ENCODE data around the gene TUB. TPM values are rescaled to one million over a fixed set of nuclear protein-coding genes. Genes with fewer than 3 reads are reported as not detected.
A peak's percentile ranks its signal among the peaks of the same experiment; 100 is the strongest.

TUB gene
- total RNA-seq, 2 donors from 2014 or later, result 9.2 to 14.5 TPM

DNA sequence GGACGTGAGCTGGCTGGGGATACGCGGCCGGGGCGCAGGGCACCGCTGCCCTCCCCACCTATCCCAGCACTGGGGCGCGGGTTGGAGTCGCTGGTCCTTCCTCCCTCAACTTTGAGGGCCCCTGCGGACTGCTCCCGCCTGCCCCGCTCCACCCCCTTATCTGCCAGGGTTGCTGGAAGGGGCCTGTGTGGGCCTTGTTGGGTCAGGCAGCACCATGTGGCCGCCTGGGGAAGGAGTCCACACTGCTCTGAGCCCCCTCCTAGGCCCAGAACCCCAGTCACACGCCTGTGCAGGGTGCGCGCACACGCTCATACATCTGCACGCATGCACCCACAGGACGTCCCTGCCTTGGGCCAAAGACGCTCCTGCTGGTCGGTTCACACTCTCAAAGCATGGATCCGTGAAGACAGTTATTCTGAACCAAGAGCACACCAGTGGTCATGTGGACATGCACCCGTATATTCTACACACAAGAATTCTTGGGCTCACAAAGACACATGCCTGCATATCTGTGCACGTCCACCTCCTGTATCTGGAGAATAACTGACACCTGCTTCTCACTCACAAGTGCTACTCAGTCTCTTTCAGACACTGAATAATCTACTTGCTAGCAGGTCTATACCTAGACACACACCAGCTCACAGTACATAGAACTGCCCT lies 710 bp downstream of the TUB start:
- WGBS, result 18% methylated on average over 12 of the region's 24 CpGs
- intact Hi-C loops (cut with DNase I), result no loop called here
- DNase-seq (ENCODE audit: low spot score), result no peak
- H3K27me3 ChIP-seq (replicated peaks; ENCODE audit: insufficient read depth), result no peaks in the 10 kb centered on the region
- H3K9me3 ChIP-seq, result no peaks in the 10 kb centered on the region
- TF ChIP-seq POLR2A (IDR thresholded peaks at IDR 0.05) (no peak), POLR2AphosphoS5 (IDR thresholded peaks at IDR 0.05) (no peak)
- TF ChIP-seq, protein P1, sequence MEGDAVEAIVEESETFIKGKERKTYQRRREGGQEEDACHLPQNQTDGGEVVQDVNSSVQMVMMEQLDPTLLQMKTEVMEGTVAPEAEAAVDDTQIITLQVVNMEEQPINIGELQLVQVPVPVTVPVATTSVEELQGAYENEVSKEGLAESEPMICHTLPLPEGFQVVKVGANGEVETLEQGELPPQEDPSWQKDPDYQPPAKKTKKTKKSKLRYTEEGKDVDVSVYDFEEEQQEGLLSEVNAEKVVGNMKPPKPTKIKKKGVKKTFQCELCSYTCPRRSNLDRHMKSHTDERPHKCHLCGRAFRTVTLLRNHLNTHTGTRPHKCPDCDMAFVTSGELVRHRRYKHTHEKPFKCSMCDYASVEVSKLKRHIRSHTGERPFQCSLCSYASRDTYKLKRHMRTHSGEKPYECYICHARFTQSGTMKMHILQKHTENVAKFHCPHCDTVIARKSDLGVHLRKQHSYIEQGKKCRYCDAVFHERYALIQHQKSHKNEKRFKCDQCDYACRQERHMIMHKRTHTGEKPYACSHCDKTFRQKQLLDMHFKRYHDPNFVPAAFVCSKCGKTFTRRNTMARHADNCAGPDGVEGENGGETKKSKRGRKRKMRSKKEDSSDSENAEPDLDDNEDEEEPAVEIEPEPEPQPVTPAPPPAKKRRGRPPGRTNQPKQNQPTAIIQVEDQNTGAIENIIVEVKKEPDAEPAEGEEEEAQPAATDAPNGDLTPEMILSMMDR (IDR thresholded peaks at IDR 0.05), result no peak
- peak overlapping the region; percentile 50 to 51 for H3K4me3 ChIP-seq
- no peaks in the 10 kb centered on the region for H3K36me3 ChIP-seq
- no peaks in the 10 kb centered on the region for H3K4me1 ChIP-seq (replicated peaks)
- peak overlapping the region in 1 of 2 donors; percentile 19 for H3K27ac ChIP-seq

DNA sequence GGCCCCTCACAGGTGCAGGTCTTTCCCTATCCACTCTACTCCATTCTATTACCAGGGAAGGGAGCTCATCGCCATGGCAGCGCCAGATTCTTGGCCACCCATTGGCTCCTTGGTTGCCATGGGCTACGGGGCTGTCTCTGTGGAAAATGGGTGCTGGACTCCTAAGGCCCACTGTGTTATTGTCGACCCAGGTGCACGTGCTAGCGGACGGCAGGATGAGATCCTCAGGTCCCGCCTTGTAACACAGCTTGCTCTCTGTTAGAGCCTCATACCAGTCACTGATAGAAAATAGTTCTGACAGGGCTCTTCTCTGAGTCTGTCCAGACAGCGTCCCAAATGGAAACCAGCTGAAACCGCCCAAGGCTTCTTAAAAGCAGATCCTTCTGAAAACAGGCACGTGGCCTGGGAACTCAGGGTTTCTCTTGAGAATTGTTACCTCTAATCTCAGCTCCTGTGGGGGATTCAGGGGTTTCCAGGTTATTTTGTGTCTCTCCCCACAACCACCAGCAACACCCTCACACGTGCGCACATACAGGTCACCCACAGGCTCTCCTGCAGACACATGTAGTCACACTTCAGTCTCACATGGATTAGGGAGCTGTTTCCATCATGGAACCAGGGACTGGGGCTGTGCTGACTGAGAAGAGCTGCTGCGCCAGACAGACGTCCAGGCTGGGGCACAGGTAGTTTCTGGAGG lies 1.5 kb downstream of the TUB start:
- H3K27me3 ChIP-seq (replicated peaks; ENCODE audit: insufficient read depth), result no peaks in the 10 kb centered on the region
- no peak overlapping the region for H3K4me3 ChIP-seq
- DNase-seq (ENCODE audit: low spot score), result no peak
- no peak overlapping the region for H3K27ac ChIP-seq
- no peaks in the 10 kb centered on the region for H3K36me3 ChIP-seq
- no peaks in the 10 kb centered on the region for H3K4me1 ChIP-seq (replicated peaks)
- intact Hi-C loops (cut with DNase I), result no loop called here
- no peak for TF ChIP-seq POLR2AphosphoS5 (IDR thresholded peaks at IDR 0.05)
- TF ChIP-seq, protein P1 (IDR thresholded peaks at IDR 0.05), result no peak
- no peak for TF ChIP-seq POLR2A (IDR thresholded peaks at IDR 0.05)
- no peaks in the 10 kb centered on the region for H3K9me3 ChIP-seq
- WGBS, result 75% methylated on average over 15 of the region's 15 CpGs

DNA sequence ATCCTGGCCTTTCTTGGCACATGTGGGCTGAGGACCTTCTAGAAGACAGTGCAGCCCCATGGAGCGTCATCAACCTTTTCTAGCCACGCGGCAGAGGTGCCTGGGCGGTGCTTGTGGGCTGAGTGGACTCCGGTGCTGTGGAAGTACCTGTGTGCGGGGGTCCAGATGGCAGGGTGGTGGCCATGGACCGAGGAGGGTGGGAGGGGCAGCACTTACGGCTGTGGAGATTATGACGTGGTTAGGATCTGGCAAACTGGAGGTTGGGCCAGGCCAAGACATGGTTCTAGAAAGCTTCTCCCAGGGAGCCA lies 2.0 kb downstream of the TUB start:
- Histone ChIP-seq H3K36me3 (no peaks in the 10 kb centered on the region), H3K4me3 (no peak overlapping the region), H3K4me1 (replicated peaks) (no peaks in the 10 kb centered on the region), H3K9me3 (no peaks in the 10 kb centered on the region), H3K27me3 (replicated peaks; ENCODE audit: insufficient read depth) (no peaks in the 10 kb centered on the region), H3K27ac (no peak overlapping the region)
- TF ChIP-seq POLR2AphosphoS5 (IDR thresholded peaks at IDR 0.05), result no peak
- TF ChIP-seq, protein P1 (IDR thresholded peaks at IDR 0.05), result no peak
- TF ChIP-seq POLR2A (IDR thresholded peaks at IDR 0.05), result no peak
- WGBS, result 73% methylated on average over 9 of the region's 9 CpGs
- intact Hi-C loops (cut with DNase I), result no loop called here
- DNase-seq (ENCODE audit: low spot score), result no peak

DNA sequence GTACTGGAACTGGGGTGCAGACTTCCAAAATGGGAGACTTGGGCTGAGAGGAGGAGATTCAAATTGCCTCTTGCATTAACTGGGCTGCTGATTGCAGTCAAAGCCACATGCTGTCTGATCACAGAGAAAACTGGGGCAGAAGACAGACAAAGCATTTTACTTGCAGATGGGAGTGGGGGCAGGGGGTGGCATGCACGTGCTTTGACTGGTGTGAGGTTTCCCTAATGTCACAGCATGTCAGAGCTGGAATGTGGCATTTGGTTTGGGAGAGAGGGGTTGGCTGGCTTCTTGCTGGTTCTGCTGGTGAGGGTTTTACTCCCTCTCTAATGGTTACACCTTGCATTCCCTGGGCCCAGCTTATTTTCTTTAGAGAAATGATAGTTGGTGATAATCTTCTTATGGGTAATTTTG lies 2.9 kb downstream of the TUB start:
- H3K4me1 ChIP-seq (replicated peaks), result no peaks in the 10 kb centered on the region
- no peak for DNase-seq (ENCODE audit: low spot score)
- H3K27ac ChIP-seq, result no peak overlapping the region
- WGBS, result 25% methylated on average over 1 of the region's 1 CpG
- intact Hi-C loops (cut with DNase I), result no loop called here
- TF ChIP-seq POLR2A (IDR thresholded peaks at IDR 0.05) (no peak), POLR2AphosphoS5 (IDR thresholded peaks at IDR 0.05) (no peak)
- TF ChIP-seq, protein P1 (IDR thresholded peaks at IDR 0.05), result no peak
- no peaks in the 10 kb centered on the region for H3K27me3 ChIP-seq (replicated peaks; ENCODE audit: insufficient read depth)
- no peak overlapping the region for H3K4me3 ChIP-seq
- no peaks in the 10 kb centered on the region for H3K36me3 ChIP-seq
- no peaks in the 10 kb centered on the region for H3K9me3 ChIP-seq

DNA sequence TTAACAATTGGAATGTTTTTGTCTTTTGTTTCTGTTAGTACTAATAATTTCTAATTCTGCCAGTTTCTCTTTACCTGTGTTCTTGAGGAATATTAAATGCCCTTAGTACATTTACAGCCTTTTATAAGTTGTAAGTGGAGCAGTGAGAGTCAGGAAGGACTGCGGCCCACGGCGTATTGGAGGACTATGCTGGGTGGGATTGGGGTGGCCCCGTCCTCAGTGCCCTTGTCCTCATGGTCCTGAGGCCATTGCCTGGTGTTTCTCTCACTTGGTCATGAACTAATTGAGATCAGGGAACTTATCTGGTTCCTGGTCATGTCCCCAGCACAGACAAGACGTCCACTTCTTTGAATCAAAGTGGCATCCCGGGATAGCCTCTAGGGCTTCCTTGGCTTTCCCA lies 3.3 kb downstream of the TUB start:
- H3K36me3 ChIP-seq, result no peaks in the 10 kb centered on the region
- H3K9me3 ChIP-seq, result no peaks in the 10 kb centered on the region
- TF ChIP-seq POLR2AphosphoS5 (IDR thresholded peaks at IDR 0.05) (no peak), POLR2A (IDR thresholded peaks at IDR 0.05) (no peak)
- no peak overlapping the region for H3K4me3 ChIP-seq
- no peaks in the 10 kb centered on the region for H3K27me3 ChIP-seq (replicated peaks; ENCODE audit: insufficient read depth)
- H3K27ac ChIP-seq, result no peak overlapping the region
- no peak for DNase-seq (ENCODE audit: low spot score)
- no peaks in the 10 kb centered on the region for H3K4me1 ChIP-seq (replicated peaks)
- WGBS, result 94% methylated on average over 6 of the region's 6 CpGs
- intact Hi-C loops (cut with DNase I), result no loop called here

All from prostate gland (tissue), 2 donors.